SK-N-MC (cell line): Measurements from ENCODE around the gene ZDHHC14.

ENCODE experiments used
- DNase-seq: peaks from one replicate; pipeline ENCODE4 v3.0.0-alpha.2; 2011; ENCODE audit warnings: low read depth, low spot score
- H3K27ac ChIP-seq: fragments of 200-600 bp; sonication (generic); 2 replicates; pipeline ENCODE4 v1.5.1; 2016; ENCODE audit warnings: mixed run types
- H3K36me3 ChIP-seq: fragments of 200-600 bp; sonication (generic); 2 replicates; pipeline ENCODE4 v1.6.1; 2017; ENCODE audit warnings: antibody characterized with exemption, low read length, mixed read lengths; ENCODE audit not compliant: insufficient read depth
- H3K4me3 ChIP-seq: fragments of 200-600 bp; sonication (generic); 2 replicates; pipeline ENCODE4 v1.5.1; 2016
- H3K9ac ChIP-seq: fragments of 200-600 bp; sonication (generic); 2 replicates; pipeline ENCODE4 v1.8.0; 2017; ENCODE audit warnings: mixed run types, mixed read lengths; ENCODE audit not compliant: insufficient read length
- H3K9me3 ChIP-seq: fragments of 200-600 bp; sonication (generic); 2 replicates; pipeline ENCODE4 v1.6.1; 2017; ENCODE audit warnings: low read depth, mild to moderate bottlenecking, antibody characterized with exemption, low read length, moderate library complexity, mixed read lengths
- EZH2 ChIP-seq: fragments of 200-600 bp; sonication (generic); IDR thresholded peaks from one replicate; pipeline ENCODE4 v1.6.1; 2017; ENCODE audit warnings: antibody characterized with exemption
- FOXP2 ChIP-seq: optimal IDR thresholded peaks from 2 replicates; pipeline ENCODE3; 2011; ENCODE audit warnings: mild to moderate bottlenecking, moderate library complexity; ENCODE audit not compliant: insufficient read depth; ENCODE audit errors: extremely low read length, control extremely low read depth
- POLR2AphosphoS5 ChIP-seq: IDR thresholded peaks from 2 replicates; pipeline ENCODE4 v1.6.1; 2012; ENCODE audit warnings: mild to moderate bottlenecking, low read depth, low read length, borderline replicate concordance

Gene ZDHHC14

GRCh38 chr6:157661652-157662051 lies 280.7 kb downstream of the ZDHHC14 start:
- Histone ChIP-seq H3K9me3 (peaks cover 3% of the 10 kb centered on the region; the same call in 1 of the 2 replicates), H3K9ac (no peak overlapping the region), H3K36me3 (no peaks in the 10 kb centered on the region), H3K4me3 (no peak overlapping the region), H3K27ac (no peak overlapping the region)
- no peak for DNase-seq
- TF ChIP-seq POLR2AphosphoS5, result no peak
- TF ChIP-seq EZH2, result no peak
- TF ChIP-seq FOXP2, result no peak

- Histone ChIP-seq H3K9me3 (peaks cover 3% of the 10 kb centered on the region; the same call in 1 of the 2 replicates), H3K27ac (no peak overlapping the region), H3K36me3 (no peaks in the 10 kb centered on the region), H3K9ac (no peak overlapping the region), H3K4me3 (no peak overlapping the region)
- no peak for TF ChIP-seq POLR2AphosphoS5
- TF ChIP-seq EZH2, result no peak
- TF ChIP-seq FOXP2, result no peak
- DNase-seq, result no peak
These were observed 282.3 kb downstream of the ZDHHC14 start for GRCh38 chr6:157663261-157663660.

- Histone ChIP-seq H3K4me3 (no peak overlapping the region), H3K27ac (no peak overlapping the region), H3K36me3 (no peaks in the 10 kb centered on the region), H3K9ac (no peak overlapping the region), H3K9me3 (peaks cover 3% of the 10 kb centered on the region; the same call in 1 of the 2 replicates)
- TF ChIP-seq POLR2AphosphoS5, result no peak
- TF ChIP-seq EZH2, result no peak
- TF ChIP-seq FOXP2, result no peak
- DNase-seq, result no peak
These were observed 284.2 kb downstream of the ZDHHC14 start for GRCh38 chr6:157665180-157665579.

GRCh38 chr6:157666729-157667128 lies 285.7 kb downstream of the ZDHHC14 start:
- peaks cover 3% of the 10 kb centered on the region; the same call in 1 of the 2 replicates for H3K9me3 ChIP-seq
- no peak for DNase-seq
- H3K4me3 ChIP-seq, result no peak overlapping the region
- TF ChIP-seq FOXP2, result no peak
- TF ChIP-seq POLR2AphosphoS5, result no peak
- TF ChIP-seq EZH2, result no peak
- no peaks in the 10 kb centered on the region for H3K36me3 ChIP-seq
- H3K9ac ChIP-seq, result no peak overlapping the region
- no peak overlapping the region for H3K27ac ChIP-seq

GRCh38 chr6:157667211-157668008 lies 286.4 kb downstream of the ZDHHC14 start:
- Histone ChIP-seq H3K27ac (no peak overlapping the region), H3K4me3 (no peak overlapping the region), H3K9ac (no peak overlapping the region), H3K9me3 (peaks cover 3% of the 10 kb centered on the region; the same call in 1 of the 2 replicates), H3K36me3 (no peaks in the 10 kb centered on the region)
- no peak for DNase-seq
- TF ChIP-seq EZH2 (no peak), POLR2AphosphoS5 (no peak), FOXP2 (no peak)

GRCh38 chr6:157668009-157668401 lies 287.0 kb downstream of the ZDHHC14 start:
- no peak overlapping the region for H3K27ac ChIP-seq
- H3K4me3 ChIP-seq, result no peak overlapping the region
- no peak for TF ChIP-seq POLR2AphosphoS5
- TF ChIP-seq FOXP2, result no peak
- TF ChIP-seq EZH2, result no peak
- no peaks in the 10 kb centered on the region for H3K36me3 ChIP-seq
- no peak for DNase-seq
- peaks cover 3% of the 10 kb centered on the region; the same call in 1 of the 2 replicates for H3K9me3 ChIP-seq
- no peak overlapping the region for H3K9ac ChIP-seq

- Histone ChIP-seq H3K36me3 (no peaks in the 10 kb centered on the region), H3K9ac (no peak overlapping the region), H3K9me3 (peaks cover 3% of the 10 kb centered on the region; the same call in 1 of the 2 replicates), H3K27ac (no peak overlapping the region), H3K4me3 (no peak overlapping the region)
- no peak for TF ChIP-seq EZH2
- TF ChIP-seq FOXP2, result no peak
- no peak for TF ChIP-seq POLR2AphosphoS5
- DNase-seq, result no peak
These were observed 287.7 kb downstream of the ZDHHC14 start for GRCh38 chr6:157668713-157669112.

GRCh38 chr6:157669323-157669722 lies 288.3 kb downstream of the ZDHHC14 start:
- H3K9me3 ChIP-seq, result no peaks in the 10 kb centered on the region
- TF ChIP-seq POLR2AphosphoS5 (no peak), FOXP2 (no peak), EZH2 (no peak)
- DNase-seq, result no peak
- no peaks in the 10 kb centered on the region for H3K36me3 ChIP-seq
- H3K27ac ChIP-seq, result no peak overlapping the region
- H3K9ac ChIP-seq, result no peak overlapping the region
- H3K4me3 ChIP-seq, result no peak overlapping the region
